ENCODE measurements around the gene BRMS1. TPM values are rescaled to one million over a fixed set of nuclear protein-coding genes. Genes with fewer than 3 reads are reported as not detected.

BRMS1 gene
- total and polyA plus RNA-seq, 4 donors = 12.0 to 24.0 (median 20.3) TPM

DNA sequence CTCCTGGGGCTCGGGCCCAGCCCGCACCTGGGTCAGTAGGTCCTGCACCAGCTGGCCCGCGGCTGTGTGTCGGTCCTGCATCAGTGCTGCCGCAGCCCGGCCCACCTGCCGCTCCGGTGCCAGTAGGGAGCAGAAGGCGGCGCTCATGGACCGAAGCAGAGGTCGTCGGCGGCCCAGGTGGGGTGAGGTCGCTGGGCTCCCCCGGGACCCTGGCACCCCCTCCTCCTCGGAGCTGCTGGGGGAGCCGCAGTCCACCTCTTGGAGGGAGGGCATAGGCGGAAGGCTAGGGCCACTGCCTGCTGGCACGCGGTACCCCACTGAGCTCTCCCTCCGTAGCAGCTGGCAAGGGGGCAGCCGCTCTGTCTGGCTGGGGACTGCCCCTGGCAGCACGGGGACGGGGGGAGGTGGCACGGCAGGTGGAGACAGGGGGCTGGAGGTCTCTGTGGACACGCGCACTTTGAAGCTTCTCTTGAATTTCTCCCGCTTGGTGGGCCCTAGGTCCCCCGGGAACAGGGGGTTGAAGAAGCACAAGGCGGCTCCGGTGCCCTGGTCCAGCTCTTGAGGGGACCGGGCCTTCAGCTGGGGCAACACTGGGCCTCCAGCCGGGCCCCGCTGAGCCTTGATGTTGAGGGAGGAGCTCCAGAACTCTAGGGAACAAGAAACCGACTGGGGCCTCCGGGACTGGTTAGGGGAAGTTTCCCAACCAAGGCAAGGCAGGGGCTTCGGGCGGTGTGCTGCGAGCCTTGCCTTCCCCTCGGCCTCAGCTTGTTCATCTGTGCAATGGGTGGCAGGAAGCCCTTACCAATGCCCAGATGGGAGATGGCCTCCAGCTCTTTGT lies 10.1 kb downstream of the BRMS1 start:
- peaks cover 4 to 16% (median 8%) of the 10 kb centered on the region in 4 donors for H3K4me1 ChIP-seq (ENCODE audit: control insufficient read depth in 4 of 4, insufficient read depth in 4 of 4, low read length in 3 of 4)

DNA sequence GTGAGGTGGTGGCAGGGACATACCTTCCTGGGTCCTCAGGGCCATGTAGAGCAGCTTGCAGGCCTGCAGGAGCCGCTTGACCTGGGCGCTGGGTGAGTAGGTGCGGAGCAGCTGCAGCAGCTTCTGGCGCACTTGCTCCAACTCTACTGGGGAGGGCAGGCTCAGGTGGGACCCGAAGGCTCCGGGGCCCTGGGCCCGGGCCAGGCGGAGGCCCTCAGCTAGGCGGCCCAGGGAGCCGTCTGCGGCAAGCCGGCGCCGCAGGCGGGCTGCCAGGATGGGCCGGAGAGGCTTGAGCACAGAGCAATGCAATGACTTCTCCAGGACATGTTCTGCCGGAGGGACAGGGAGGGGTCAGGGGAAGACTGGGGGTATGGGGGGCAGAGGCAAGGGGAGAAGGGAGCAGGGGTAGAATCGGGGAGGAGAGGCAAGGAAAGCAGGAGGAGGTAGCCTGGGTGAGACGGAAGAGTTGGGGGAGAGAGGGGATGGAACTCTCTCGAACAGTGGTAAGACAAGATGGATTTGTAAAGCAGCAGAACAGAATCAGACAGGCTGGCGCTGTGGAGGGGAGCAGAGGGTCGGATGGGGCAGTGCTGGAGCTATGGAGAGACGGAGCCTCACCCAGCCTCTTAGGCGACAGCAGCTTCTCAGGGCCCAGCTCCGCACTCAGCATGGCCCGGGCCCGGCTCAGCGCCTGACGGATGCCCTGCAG lies 10.9 kb downstream of the BRMS1 start:
- Histone ChIP-seq H3K36me3 (ENCODE audit: control insufficient read depth in 4 of 4, insufficient read depth in 3 of 4, low read depth in 1 of 4, low read length in 3 of 4) (peaks cover 0 to 7% (median 3%) of the 10 kb centered on the region in 4 donors), H3K27me3 (ENCODE audit: control insufficient read depth in 4 of 4, insufficient read depth in 4 of 4, low read length in 3 of 4) (no peaks in the 10 kb centered on the region), H3K4me1 (ENCODE audit: control insufficient read depth in 4 of 4, insufficient read depth in 4 of 4, low read length in 3 of 4) (peaks cover 4 to 16% (median 8%) of the 10 kb centered on the region in 4 donors), H3K4me3 (ENCODE audit: low read depth in 1 of 3, low read length in 3 of 3) (no peak overlapping the region), H3K9me3 (ENCODE audit: control insufficient read depth in 4 of 4, low read length in 3 of 4) (no peaks in the 10 kb centered on the region), H3K27ac (ENCODE audit: low read depth in 1 of 2, low read length in 2 of 2) (no peak overlapping the region), H3K9ac (ENCODE audit: low read depth in 1 of 2, low read length in 2 of 2) (no peak overlapping the region)
- TF ChIP-seq FOXA2 (IDR thresholded peaks at IDR 0.05) = no peak
- no peak for DNase-seq (ENCODE audit: low spot score)
- 91% methylated on average over 29 of the region's 29 CpGs for WGBS

More for the DNA sequence above, 10.1 kb downstream of the BRMS1 start:
- H3K9ac ChIP-seq (ENCODE audit: low read depth in 1 of 2, low read length in 2 of 2) = no peak overlapping the region
- 88% methylated on average over 42 of the region's 42 CpGs for WGBS
- TF ChIP-seq, protein P1, sequence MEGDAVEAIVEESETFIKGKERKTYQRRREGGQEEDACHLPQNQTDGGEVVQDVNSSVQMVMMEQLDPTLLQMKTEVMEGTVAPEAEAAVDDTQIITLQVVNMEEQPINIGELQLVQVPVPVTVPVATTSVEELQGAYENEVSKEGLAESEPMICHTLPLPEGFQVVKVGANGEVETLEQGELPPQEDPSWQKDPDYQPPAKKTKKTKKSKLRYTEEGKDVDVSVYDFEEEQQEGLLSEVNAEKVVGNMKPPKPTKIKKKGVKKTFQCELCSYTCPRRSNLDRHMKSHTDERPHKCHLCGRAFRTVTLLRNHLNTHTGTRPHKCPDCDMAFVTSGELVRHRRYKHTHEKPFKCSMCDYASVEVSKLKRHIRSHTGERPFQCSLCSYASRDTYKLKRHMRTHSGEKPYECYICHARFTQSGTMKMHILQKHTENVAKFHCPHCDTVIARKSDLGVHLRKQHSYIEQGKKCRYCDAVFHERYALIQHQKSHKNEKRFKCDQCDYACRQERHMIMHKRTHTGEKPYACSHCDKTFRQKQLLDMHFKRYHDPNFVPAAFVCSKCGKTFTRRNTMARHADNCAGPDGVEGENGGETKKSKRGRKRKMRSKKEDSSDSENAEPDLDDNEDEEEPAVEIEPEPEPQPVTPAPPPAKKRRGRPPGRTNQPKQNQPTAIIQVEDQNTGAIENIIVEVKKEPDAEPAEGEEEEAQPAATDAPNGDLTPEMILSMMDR (IDR thresholded peaks at IDR 0.05; ENCODE audit: low read depth, low read length, missing input control) = no peak
- TF ChIP-seq JUND (IDR thresholded peaks at IDR 0.05) = no peak
- no peak for TF ChIP-seq HNF4G (IDR thresholded peaks at IDR 0.05)
- no peak for TF ChIP-seq RAD21 (IDR thresholded peaks at IDR 0.05)
- TF ChIP-seq, protein P2, sequence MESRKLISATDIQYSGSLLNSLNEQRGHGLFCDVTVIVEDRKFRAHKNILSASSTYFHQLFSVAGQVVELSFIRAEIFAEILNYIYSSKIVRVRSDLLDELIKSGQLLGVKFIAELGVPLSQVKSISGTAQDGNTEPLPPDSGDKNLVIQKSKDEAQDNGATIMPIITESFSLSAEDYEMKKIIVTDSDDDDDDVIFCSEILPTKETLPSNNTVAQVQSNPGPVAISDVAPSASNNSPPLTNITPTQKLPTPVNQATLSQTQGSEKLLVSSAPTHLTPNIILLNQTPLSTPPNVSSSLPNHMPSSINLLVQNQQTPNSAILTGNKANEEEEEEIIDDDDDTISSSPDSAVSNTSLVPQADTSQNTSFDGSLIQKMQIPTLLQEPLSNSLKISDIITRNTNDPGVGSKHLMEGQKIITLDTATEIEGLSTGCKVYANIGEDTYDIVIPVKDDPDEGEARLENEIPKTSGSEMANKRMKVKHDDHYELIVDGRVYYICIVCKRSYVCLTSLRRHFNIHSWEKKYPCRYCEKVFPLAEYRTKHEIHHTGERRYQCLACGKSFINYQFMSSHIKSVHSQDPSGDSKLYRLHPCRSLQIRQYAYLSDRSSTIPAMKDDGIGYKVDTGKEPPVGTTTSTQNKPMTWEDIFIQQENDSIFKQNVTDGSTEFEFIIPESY (IDR thresholded peaks at IDR 0.05) = no peak
- TF ChIP-seq EGR1 (IDR thresholded peaks at IDR 0.05; ENCODE audit: low read depth in 2 of 2) = no peak
- TF ChIP-seq HNF4A (conservative IDR thresholded peaks at IDR 0.05) = no peak
- TF ChIP-seq, protein P3, sequence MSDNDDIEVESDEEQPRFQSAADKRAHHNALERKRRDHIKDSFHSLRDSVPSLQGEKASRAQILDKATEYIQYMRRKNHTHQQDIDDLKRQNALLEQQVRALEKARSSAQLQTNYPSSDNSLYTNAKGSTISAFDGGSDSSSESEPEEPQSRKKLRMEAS (IDR thresholded peaks at IDR 0.05) = no peak
- TF ChIP-seq YY1 (IDR thresholded peaks at IDR 0.05) = no peak
- TF ChIP-seq FOXA1 (IDR thresholded peaks at IDR 0.05) = no peak
- no peak for TF ChIP-seq SP1 (IDR thresholded peaks at IDR 0.05)
- H3K9me3 ChIP-seq (ENCODE audit: control insufficient read depth in 4 of 4, low read length in 3 of 4) = no peaks in the 10 kb centered on the region
- no peak overlapping the region for H3K27ac ChIP-seq (ENCODE audit: low read depth in 1 of 2, low read length in 2 of 2)
- no peak overlapping the region for H3K4me3 ChIP-seq (ENCODE audit: low read depth in 1 of 3, low read length in 3 of 3)
- no peak for DNase-seq (ENCODE audit: low spot score)
- H3K27me3 ChIP-seq (ENCODE audit: control insufficient read depth in 4 of 4, insufficient read depth in 4 of 4, low read length in 3 of 4) = no peaks in the 10 kb centered on the region
- H3K36me3 ChIP-seq (ENCODE audit: control insufficient read depth in 4 of 4, insufficient read depth in 3 of 4, low read depth in 1 of 4, low read length in 3 of 4) = peaks cover 0 to 13% (median 6%) of the 10 kb centered on the region in 4 donors
